ENCODE data around the gene ATAD3B. TPM values are rescaled to one million over a fixed set of nuclear protein-coding genes. Genes with fewer than 3 reads are reported as not detected.
A peak's percentile ranks its signal among the peaks of the same experiment; 100 is the strongest.

ATAD3B gene
- total and polyA plus RNA-seq, 2 donors from 2014 or later: 13.3 to 28.8 TPM

- intact Hi-C loops (cut with DNase I): no loop called here
- Histone ChIP-seq H3K27ac (ENCODE audit: low read depth in 2 of 2, low read length in 2 of 2) (peak overlapping the region; percentile 86 to 91), H3K4me1 (ENCODE audit: control insufficient read depth in 2 of 3, insufficient read depth in 2 of 3, low read depth in 1 of 3, low read length in 3 of 3) (peaks cover 0 to 50% (median 12%) of the 10 kb centered on the region in 3 donors), H3K36me3 (ENCODE audit: control insufficient read depth in 2 of 3, insufficient read depth in 3 of 3, low read length in 3 of 3) (no peaks in the 10 kb centered on the region), H3K9me3 (ENCODE audit: control insufficient read depth in 2 of 3, insufficient read depth in 1 of 3, low read length in 3 of 3) (no peaks in the 10 kb centered on the region), H3K9ac (ENCODE audit: low read length in 3 of 3) (peak overlapping the region in 1 of 3 donors; percentile 26), H3K4me3 (ENCODE audit: low read length in 3 of 3) (no peak overlapping the region), H3K27me3 (ENCODE audit: control insufficient read depth, insufficient read depth, low read length) (no peaks in the 10 kb centered on the region)
- no peak for FAIRE-seq
- no peak for TF ChIP-seq CTCF (IDR thresholded peaks at IDR 0.05; ENCODE audit: borderline replicate concordance, extremely low read depth, insufficient read depth)
- DNase-seq: peak in 2 of 5 donors; percentile 23 to 91
Measured at GRCh38 chr1:1433804-1434130, 37.8 kb upstream of the ATAD3B start.

GRCh38 chr1:1434131-1434823, 37.3 kb upstream of the ATAD3B start:
- Histone ChIP-seq H3K36me3 (ENCODE audit: control insufficient read depth in 2 of 3, insufficient read depth in 3 of 3, low read length in 3 of 3) (no peaks in the 10 kb centered on the region), H3K4me1 (ENCODE audit: control insufficient read depth in 2 of 3, insufficient read depth in 2 of 3, low read depth in 1 of 3, low read length in 3 of 3) (peaks cover 0 to 50% (median 12%) of the 10 kb centered on the region in 3 donors), H3K9me3 (ENCODE audit: control insufficient read depth in 2 of 3, insufficient read depth in 1 of 3, low read length in 3 of 3) (no peaks in the 10 kb centered on the region), H3K27me3 (ENCODE audit: control insufficient read depth, insufficient read depth, low read length) (no peaks in the 10 kb centered on the region), H3K27ac (ENCODE audit: low read depth in 2 of 2, low read length in 2 of 2) (peak overlapping the region; percentile 86 to 91), H3K4me3 (ENCODE audit: low read length in 3 of 3) (peak overlapping the region in 1 of 3 donors; percentile 48), H3K9ac (ENCODE audit: low read length in 3 of 3) (peak overlapping the region in 1 of 3 donors; percentile 26)
- no peak for FAIRE-seq
- no peak for TF ChIP-seq CTCF (IDR thresholded peaks at IDR 0.05; ENCODE audit: borderline replicate concordance, extremely low read depth, insufficient read depth)
- peak; percentile 32 to 92 (median 76) for DNase-seq
- intact Hi-C loops (cut with DNase I): no loop called here

GRCh38 chr1:1434824-1435105, 36.8 kb upstream of the ATAD3B start:
- no peaks in the 10 kb centered on the region for H3K27me3 ChIP-seq (ENCODE audit: control insufficient read depth, insufficient read depth, low read length)
- intact Hi-C loops (cut with DNase I): no loop called here
- peak overlapping the region; percentile 86 to 91 for H3K27ac ChIP-seq (ENCODE audit: low read depth in 2 of 2, low read length in 2 of 2)
- no peaks in the 10 kb centered on the region for H3K36me3 ChIP-seq (ENCODE audit: control insufficient read depth in 2 of 3, insufficient read depth in 3 of 3, low read length in 3 of 3)
- FAIRE-seq: no peak
- no peak overlapping the region for H3K9ac ChIP-seq (ENCODE audit: low read length in 3 of 3)
- no peak for DNase-seq
- H3K4me1 ChIP-seq (ENCODE audit: control insufficient read depth in 2 of 3, insufficient read depth in 2 of 3, low read depth in 1 of 3, low read length in 3 of 3): peaks cover 0 to 46% (median 12%) of the 10 kb centered on the region in 3 donors
- H3K4me3 ChIP-seq (ENCODE audit: low read length in 3 of 3): peak overlapping the region in 1 of 3 donors; percentile 48
- no peak for TF ChIP-seq CTCF (IDR thresholded peaks at IDR 0.05; ENCODE audit: borderline replicate concordance, extremely low read depth, insufficient read depth)
- H3K9me3 ChIP-seq (ENCODE audit: control insufficient read depth in 2 of 3, insufficient read depth in 1 of 3, low read length in 3 of 3): no peaks in the 10 kb centered on the region
